NCI-H82 (cell line): Measurements from ENCODE around the gene GRIA2.
"Not testable (repeated sequence)": the region's sequence is repeated elsewhere in the genome, so short reads cannot be mapped to it uniquely, and the experiment has no call there.

Experiments used
- DNase-seq: peaks from one replicate; lab custom pipeline; 2025; lab: John Stamatoyannopoulos, UW

The GRIA2 gene

GRCh38 chr4:157220371-157220881, at the start of gene GRIA2:
Gene GRIA2 (plus strand): TSS chr4:157220728. CDS start chr4:157221043, 315 bp downstream.
- DNase-seq: peak; percentile 72

- peak; percentile 27 for DNase-seq
Measured at GRCh38 chr4:157172011-157172410, 48.5 kb upstream of the GRIA2 start.

DNA sequence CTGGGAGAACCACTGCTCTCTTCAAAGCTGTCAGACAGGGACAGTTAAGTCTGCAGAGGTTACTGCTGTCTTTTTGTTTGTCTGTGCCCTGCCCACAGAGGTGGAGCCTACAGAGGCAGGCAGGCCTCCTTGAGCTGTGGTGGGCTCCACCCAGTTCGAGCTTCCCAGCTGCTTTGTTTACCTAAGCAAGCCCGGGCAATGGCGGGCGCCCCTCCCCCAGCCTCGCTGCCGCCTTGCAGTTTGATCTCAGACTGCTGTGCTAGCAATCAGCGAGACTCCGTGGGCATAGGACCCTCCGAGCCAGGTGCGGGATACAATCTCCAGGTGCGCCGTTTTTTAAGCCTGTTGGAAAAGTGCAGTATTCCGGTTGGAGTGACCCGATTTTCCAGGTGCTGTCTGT, 40.3 kb upstream of the GRIA2 start:
- DNase-seq: not testable (repeated sequence)

DNA sequence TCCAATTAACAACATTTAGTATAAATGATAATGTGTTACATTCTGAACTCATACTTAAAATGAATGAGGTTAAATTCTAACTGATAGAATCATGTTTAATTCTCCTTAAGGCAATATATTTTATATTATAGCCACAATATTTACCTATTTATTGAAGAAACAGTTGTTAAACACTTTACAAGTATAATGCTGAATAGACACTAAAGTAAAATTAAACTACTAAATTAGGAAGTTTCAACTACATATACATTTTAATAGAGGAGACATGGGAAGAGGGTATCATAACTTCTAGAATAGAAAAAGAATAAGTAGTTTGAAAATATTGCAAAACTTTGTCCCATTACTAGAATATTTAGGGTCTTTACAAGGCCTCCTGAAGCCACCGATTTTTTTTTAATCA, 36.2 kb upstream of the GRIA2 start:
- DNase-seq: no peak

DNA sequence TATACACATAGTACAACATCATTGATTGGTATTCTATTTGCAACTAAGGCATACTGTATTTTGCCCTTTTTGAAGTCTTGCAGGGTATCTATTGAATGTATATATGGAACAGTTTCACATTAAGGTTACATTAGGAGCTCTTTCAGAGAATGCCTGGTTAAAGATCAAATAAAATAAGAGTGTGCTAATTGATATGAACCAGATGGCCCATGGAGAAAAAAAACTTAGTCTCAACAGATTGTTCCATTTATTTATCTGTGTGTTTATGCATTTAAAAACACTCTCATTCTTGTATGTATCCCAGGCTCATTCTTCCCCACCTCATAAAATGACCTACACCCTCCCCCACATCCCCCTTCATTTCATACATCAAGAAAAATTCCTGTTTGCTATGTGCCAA, 35.2 kb upstream of the GRIA2 start:
- DNase-seq: no peak

GRCh38 chr4:157195374-157195773, 25.2 kb upstream of the GRIA2 start:
- no peak for DNase-seq

DNA sequence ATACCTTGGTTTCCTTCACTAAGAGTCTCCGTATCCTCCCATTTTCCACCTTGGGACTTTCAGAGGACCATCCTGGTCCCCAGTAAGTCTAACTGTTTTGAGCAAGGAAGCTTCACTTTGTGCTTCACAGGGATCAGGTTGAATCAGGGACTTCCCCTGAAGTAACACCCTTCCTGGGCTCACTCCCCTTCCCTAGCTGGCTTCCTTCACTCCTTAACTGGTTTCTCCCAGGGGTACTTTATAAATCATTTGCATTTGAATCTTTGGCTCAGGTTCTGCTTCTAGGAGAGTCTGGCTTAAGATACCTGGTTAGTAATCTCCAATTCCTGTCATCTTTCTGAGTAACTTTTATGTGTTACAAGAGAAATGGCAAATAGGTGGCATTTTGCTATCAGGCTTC, 24.5 kb upstream of the GRIA2 start:
- no peak for DNase-seq

- DNase-seq: peak; percentile 15
Measured at GRCh38 chr4:157204634-157205244, 15.8 kb upstream of the GRIA2 start.

DNA sequence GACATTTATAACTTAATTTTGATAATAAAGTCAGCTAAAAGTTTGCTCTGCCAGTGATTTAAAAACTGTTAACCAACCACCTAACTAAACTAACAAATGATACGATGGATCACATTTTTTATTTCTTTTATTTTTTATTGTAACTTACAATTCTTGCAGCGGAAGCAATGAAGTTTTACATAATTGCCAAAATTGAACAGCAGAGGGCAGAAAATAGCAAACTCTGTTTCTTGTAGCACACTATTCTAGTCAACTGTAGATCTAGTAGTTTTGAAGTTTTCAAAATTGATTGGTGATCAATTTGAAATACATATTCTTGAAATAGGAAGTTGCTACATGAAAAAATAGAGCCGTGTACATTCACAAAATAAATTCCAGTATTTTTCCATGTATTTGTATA, 2.8 kb upstream of the GRIA2 start:
- peak; percentile 41 for DNase-seq

GRCh38 chr4:157219711-157220370, 687 bp upstream of the GRIA2 start:
- peak; percentile 24 for DNase-seq

- DNase-seq: peak; percentile 21
Measured at GRCh38 chr4:157221426-157221894, 932 bp downstream of the GRIA2 start.

- DNase-seq: peak; percentile 81
Measured at GRCh38 chr4:157221895-157222770, 1.6 kb downstream of the GRIA2 start.

- DNase-seq: peak; percentile 56
Measured at GRCh38 chr4:157222771-157223160, 2.2 kb downstream of the GRIA2 start.

- no peak for DNase-seq
Measured at GRCh38 chr4:157223456-157223855, 2.9 kb downstream of the GRIA2 start.

DNA sequence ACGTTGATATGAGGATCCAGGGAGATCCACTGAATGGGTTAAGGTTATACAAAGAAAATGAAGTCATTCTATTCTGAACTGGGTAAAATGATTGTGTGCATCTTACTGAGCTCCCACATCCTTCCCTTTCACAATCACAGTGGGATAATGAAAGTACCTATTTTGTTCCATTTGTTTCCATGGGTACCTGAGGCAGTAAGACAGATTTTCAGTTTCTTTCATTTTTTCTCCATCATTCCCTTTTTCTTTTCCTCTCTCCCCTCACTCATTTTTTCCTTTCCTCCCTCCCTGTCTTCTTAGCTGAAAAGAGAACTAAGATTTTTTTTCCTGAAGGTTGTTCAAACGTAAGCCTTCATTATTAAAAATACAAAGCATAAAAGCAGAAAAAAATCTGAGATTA, 4.6 kb downstream of the GRIA2 start:
- no peak for DNase-seq

DNA sequence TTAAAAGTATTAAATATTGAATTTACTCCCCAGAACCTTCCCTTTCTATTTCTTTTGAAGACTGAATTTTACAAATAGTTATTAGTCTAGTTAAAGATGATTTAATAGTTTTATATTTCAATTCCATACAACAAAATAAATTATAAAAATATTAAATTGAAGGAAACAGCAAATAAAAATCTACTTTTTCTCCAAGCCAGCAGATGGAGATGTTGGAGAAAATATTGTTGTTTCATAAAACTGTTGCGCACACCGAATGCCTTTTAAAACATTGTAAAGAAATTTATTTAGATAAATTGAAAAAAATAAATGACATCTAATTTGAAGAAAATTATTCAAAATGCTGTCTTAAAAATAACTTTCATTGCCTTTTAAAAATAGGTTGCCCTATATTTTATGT, 5.5 kb downstream of the GRIA2 start:
- no peak for DNase-seq

DNA sequence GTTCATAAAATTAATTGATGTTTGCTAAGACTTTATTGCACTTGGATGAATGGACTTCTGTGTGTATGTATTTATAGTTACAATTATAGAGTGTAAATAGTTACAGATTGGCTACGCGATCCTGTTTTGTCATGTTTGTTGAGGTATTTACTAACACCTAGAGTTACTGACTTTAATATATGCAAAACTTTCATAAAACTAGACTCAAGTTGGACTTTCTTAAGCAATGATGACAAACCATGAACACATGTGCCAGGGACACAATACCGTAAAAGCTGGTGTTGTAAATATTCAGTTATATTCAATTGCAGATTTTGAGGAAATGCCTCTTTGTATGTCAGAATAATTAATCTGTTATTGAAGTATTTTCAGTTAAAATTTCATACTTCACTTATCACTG, 6.1 kb downstream of the GRIA2 start:
- DNase-seq: no peak

- no peak for DNase-seq
Measured at GRCh38 chr4:157231525-157231924, 11.0 kb downstream of the GRIA2 start.

DNA sequence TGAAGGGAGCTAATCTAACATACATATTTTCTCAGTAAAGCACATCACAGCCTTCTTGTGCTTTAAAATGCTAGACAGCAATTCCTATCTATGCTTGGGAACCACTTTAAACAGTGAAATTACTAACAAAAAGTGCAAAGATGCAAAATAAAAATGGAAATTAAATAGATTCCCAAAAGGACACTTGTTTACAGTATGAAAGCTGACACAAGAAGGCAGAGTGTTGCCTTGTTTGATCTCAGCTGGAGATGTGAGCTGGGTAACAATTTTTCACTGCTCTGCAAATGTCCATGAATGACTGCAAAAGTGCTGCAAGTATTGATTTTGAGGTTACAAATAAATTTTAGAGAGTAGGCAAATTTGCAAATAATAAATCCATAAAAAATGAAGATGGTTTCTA, 22.3 kb downstream of the GRIA2 start:
- DNase-seq: no peak

- no peak for DNase-seq
Measured at GRCh38 chr4:157244348-157244747, 23.8 kb downstream of the GRIA2 start.

DNA sequence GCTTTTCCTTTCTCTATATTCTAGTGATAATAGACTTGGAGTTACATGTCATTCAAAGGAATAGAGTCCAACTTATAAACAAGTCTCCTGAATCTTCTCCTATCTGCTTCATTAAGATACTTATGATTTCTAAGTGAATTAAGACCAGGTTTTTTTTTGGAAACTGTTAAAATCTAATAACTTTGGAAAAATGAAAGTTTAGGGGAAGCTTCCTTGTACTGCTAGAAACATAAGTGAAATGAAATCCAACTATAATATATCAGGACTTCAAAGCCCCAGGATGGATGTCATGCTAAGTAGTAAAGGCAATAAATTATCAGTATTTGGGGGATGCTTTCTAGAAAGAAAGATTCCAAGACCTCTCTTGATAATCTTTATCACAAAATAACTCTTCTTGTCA, 24.8 kb downstream of the GRIA2 start:
- DNase-seq: no peak

DNA sequence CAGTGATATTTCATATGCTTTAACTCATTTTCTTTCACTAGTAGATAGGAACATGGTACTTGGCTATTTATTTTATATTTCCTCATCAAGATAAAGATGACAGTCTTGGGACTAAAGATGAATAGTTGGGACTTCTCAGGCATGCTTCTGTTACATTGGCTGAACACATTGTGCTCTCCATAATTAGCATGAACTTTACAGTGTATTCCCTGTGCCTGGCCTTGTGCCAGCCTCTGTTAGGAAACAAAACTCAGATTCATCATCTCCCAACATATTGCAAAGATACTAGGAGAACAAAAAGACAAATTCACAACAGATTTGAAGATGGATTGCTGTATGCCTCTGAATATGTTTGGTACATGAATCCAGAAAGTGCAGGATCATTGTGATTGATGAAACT, 26.4 kb downstream of the GRIA2 start:
- DNase-seq: no peak

DNA sequence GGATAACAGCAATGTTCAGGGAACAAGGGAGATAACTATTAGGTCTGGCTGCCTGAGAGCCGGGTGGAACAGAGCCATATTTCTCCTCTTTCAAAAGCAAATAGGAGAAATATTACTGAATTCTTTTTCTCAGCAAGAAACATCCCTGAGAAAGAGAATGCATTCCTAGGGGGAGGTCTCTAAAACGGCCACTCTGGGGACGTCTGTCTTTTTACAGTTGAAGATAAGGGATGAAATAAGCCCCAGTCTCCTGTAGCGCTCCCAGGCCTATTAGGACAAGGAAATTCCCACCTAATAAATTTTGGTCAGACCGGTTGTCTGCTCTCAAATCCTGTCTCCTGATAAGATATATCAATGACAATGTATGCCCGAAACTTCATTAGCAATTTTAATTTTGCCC, 37.6 kb downstream of the GRIA2 start:
- not testable (repeated sequence) for DNase-seq
